Measurements from ENCODE around the gene NDUFAB1.
"Not testable (repeated sequence)": the region's sequence is repeated elsewhere in the genome, so short reads cannot be mapped to it uniquely, and the experiment has no call there.

NDUFAB1 gene

DNA sequence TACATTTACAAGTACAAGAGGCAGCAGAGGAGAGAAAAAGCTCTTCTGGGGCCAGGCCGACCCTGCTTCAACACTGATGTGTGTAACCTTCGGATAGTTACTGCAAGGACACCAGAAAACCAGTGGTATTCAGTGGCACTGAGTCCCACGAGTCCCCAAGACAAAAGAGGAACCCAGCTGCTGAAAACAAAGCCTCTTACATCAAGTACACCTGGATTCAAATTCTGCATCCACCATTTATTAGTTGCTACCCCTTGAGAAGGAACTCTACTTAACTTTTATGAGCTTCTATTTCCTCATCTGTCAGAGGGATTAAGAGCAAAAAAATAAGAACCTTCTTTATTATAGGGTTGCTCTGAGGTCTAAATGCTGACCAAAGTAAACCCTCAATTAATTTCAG, 41.6 kb downstream of the NDUFAB1 start:
- DNase-seq (ENCODE audit: low spot score) = no peak

DNA sequence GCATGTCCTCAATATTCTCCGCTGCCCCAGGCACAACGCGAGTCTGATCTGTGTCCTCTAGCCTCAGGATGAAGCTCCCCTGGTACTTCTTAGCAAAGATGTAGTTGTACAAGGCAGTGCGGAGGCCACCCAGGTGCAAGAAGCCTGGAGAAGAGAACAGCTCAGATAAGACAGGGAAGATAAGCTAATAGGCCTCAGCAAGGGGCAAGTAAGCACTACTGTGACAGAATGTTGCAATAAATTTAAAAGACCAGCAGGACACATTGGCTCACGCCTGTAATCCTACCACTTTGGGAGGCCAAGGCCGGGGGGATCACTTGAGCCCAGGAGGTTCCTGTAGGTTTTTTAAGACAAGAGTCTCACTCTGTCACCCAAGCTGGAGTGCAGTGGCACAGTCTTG, 44.0 kb downstream of the NDUFAB1 start:
- no peak for DNase-seq (ENCODE audit: low spot score)

DNA sequence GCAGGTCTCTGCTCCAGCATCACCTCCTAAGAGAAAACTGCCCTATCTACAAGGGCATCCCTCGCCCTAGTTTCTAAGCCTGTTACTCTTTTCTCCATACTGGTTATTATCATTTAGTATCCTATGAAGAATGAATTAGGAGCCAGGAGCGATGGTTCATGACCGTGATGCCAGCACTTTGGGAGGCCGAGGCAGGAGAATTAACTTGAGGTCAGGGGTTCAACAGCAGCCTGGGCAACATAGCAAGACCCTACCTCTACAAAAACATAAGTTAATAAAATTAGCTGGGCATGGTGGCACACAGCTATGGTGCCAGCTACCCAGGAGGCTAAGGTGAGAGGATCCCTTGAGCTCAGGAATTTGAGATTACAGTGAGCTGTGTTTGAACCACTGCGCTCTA, 46.2 kb downstream of the NDUFAB1 start:
- no peak for DNase-seq (ENCODE audit: low spot score)

DNA sequence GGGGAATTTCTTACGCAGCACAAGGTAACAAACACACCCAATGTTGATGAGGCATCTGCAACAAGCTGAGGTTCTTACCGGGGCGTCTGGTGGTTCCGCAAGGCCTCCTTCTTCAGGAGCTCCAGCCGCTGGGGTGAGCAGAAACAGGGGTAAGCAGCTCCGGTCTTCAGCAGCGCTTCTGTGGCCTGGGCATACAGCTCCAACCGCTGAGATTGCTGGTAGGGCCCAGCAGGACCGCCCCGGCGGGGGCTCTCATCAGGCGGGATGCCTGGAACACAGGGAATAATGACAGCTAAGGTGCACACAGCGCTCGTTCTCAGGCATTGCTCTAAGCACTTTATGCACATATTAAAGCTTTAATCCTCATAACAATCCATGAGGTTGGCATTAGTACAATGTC, 51.7 kb downstream of the NDUFAB1 start:
- no peak for DNase-seq (ENCODE audit: low spot score)

DNA sequence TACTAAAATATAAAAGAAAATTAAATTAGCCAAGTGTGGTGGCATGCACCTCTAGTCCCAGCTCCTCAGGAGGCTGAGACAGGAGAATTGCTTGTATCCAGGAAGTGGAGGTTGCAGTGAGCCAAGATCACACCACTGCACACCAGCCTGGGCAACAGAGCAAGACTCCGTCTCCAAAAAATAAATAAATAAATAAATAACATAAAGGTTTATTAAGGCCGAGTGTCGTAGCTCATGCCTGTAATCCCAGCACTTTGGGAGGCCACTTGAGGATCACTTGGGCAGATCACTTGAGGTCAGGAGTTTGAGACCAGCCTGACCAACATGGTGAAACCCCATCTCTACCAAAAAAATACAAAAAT, 55.3 kb downstream of the NDUFAB1 start:
- not testable (repeated sequence) for DNase-seq (ENCODE audit: low spot score)

DNA sequence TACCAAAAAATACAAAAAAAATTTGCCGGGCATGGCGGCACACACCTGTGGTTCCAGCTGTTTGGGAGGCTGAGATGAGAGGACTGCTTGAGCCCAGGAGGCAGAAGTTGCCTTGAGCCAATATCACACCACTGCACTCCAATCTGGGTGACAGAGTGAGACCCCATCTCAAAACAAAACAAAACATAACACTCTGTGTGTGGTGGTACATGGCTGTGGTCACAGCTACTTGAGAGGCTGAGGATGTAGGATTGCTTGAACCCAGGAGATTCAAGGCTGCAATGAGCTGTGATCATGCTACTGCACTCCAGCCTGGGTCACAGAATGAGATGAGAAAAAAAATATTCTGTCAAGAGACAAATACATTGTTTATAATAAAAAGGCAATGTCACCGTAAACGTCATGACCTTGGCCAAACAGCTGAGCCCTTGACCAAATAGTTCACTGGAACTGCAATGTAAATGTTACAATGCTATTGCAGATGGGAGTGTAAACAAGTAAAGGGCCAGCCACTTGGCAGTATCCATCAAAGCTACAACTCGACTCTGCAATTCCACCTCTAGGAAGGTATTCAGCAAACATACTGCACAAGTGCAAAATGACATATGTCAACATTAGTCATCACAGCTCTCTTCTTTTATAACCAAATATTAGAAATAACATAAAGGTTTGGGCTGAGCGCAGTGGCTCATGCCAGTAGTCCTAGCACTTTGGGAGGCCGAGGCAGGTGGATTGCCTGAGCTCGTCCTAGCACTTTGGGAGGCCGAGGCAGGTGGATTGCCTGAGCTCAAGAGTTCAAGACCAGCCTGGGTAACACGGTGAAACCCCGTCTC, 55.9 kb downstream of the NDUFAB1 start:
- DNase-seq (ENCODE audit: low spot score) = no peak

DNA sequence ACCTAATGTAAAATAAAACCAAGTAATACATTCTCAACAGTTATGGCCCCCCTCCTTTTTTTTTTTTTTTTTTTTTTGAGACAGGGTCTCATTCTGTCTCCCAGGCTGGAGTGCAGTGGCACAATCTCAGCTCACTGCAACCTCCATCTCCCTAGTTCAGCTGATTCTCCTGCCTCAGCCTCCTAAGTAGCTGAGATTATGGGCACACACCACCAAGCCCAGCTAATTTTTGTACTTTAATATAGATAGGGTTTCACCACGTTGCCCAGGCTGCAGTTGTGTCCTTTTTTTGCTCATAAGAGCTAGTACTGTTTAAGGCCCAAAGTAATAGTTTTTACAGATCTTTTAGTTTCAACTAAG, 57.2 kb downstream of the NDUFAB1 start:
- DNase-seq (ENCODE audit: low spot score) = no peak

DNA sequence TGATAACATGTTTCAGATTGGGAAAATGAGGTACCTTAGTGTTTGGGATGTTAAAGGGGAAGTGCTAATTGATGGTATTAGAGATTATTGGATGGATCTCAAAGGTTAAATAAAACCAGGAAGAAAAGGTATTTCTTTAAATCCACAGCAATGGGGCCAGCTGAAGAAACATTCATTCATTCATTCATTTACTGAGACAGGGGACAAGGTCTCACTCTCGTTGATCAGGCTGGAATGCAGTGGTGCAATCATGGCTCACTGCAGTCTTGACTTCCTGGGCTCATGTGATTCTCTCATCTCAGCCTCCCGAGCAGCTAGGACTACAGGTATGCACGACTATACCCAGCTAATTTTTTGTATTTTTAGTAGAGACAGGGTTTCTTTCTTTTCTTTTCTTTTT, 58.7 kb downstream of the NDUFAB1 start:
- no peak for DNase-seq (ENCODE audit: low spot score)

DNA sequence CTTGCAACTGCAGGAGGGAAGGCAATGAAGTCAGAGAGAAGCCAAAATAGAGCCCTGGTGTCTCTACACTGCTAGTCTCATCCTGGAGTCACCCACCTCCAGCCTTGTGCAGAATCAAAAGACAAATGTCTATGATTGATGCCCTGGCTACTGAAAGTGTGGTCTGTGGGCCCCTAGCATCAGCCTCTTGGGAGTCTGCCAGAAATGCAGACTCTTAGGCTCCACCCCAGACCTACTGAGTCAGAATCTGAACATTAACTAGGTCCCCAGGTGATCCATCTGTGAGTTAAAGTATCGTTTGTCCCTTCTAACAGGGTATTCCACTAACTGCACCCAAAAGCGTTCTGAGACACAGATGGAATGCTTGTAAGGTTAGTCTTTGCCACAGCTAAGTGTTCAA, 60.2 kb downstream of the NDUFAB1 start:
- no peak for DNase-seq (ENCODE audit: low spot score)

DNA sequence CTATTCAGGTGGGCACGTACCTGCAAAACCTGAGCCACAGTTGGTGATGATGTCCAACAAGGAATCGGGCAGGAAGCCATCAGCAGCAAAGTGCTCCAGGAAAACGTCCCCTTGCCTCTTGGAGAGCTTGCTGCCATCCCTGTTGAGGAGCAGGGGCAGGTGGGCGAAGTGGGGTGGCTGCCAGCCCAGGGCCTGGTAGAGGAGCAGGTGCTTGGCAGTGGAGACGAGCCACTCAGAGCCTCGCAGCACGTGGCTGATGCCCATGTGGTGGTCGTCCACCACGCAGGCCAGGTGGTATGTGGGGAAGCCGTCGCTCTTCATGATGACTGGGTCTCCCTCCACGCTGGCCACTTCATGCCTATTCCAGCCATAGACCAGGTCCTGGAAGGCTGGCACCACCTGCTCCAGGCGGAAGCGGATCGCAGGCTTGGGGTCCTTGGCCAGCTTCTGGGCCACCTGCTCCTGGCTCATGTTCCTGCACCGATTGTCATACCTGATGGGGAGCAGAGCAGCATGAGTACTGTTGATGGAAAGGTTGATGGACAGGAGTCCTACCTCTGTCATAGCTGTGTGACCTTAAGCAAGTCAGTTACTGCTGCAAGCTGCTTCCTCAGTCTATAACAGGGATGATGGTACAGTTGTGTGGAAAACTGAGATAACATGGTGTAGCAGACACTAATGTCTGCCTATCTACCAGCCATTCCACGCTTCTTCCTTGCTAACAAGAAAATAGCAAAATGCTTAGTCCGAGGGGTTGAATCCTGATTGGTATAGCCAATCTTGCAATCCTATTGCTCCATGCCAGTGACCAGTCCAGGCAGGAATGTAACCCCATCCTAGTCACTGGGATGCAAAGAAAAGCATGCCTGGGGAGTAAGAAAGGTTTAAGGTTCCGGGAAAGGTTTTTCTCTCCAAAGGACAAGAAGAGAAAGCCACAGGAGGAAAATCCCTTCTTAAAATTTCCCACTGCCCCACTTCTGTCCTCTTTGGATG, 61.0 kb downstream of the NDUFAB1 start:
- no peak for DNase-seq (ENCODE audit: low spot score)

DNA sequence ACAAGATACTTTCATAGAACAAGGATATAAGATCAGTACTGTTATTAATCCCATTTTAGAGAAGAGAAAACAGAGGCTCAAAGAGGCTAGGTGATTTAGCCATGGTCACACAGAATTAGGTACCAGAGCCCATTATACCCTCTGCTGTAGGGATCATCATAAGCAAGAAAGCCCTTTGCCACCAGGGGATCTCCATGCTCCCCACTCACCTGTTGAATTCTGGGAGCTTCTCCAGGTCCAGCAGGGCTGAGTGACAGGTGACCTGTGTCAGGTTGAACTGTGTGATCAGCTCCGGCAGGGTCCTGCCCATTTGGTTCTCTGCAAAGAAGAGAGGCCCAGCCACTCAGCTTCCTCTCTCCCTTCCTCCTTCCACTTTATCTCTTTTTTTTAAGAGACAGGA, 63.7 kb downstream of the NDUFAB1 start:
- no peak for DNase-seq (ENCODE audit: low spot score)

All from iPS-NIHi11 (cell line).